GM18508 (cell line): Measurements from ENCODE around the gene FOXP2.
"Not testable (repeated sequence)": the region's sequence is repeated elsewhere in the genome, so short reads cannot be mapped to it uniquely, and the experiment has no call there.

Source experiments
- ATAC-seq: cut with Tn5 transposase; IDR thresholded peaks from one replicate; pipeline ENCODE4 v1.9.1; 2021; ENCODE audit warnings: moderate number of reproducible peaks; ENCODE audit not compliant: insufficient read depth, unreplicated experiment

The FOXP2 gene

GRCh38 chr7:114488696-114489095 is 74.1 kb downstream of the FOXP2 start:
- no peak for ATAC-seq

GRCh38 chr7:114497491-114497890 is 82.9 kb downstream of the FOXP2 start:
- ATAC-seq = not testable (repeated sequence)

GRCh38 chr7:114502454-114503254 is 88.0 kb downstream of the FOXP2 start:
- ATAC-seq = no peak

GRCh38 chr7:114504586-114504985 is 90.0 kb downstream of the FOXP2 start:
- no peak for ATAC-seq

- no peak for ATAC-seq
These were observed 92.8 kb downstream of the FOXP2 start for GRCh38 chr7:114507381-114507780.

GRCh38 chr7:114508086-114508485 is 93.5 kb downstream of the FOXP2 start:
- no peak for ATAC-seq

GRCh38 chr7:114510824-114511223 is 96.2 kb downstream of the FOXP2 start:
- ATAC-seq = not testable (repeated sequence)

- ATAC-seq = no peak
These were observed 104.6 kb downstream of the FOXP2 start for GRCh38 chr7:114519240-114519639.

GRCh38 chr7:114522081-114522480 is 107.5 kb downstream of the FOXP2 start:
- ATAC-seq = no peak

- ATAC-seq = no peak
These were observed 113.0 kb downstream of the FOXP2 start for GRCh38 chr7:114527589-114527988.

- no peak for ATAC-seq
These were observed 115.5 kb downstream of the FOXP2 start for GRCh38 chr7:114530057-114530611.

GRCh38 chr7:114531326-114531725 is 116.7 kb downstream of the FOXP2 start:
- no peak for ATAC-seq

GRCh38 chr7:114533131-114533530 is 118.5 kb downstream of the FOXP2 start:
- no peak for ATAC-seq

- ATAC-seq = no peak
These were observed 120.3 kb downstream of the FOXP2 start for GRCh38 chr7:114534953-114535352.

- ATAC-seq = no peak
These were observed 125.0 kb downstream of the FOXP2 start for GRCh38 chr7:114539575-114539974.

- ATAC-seq = no peak
These were observed 125.7 kb downstream of the FOXP2 start for GRCh38 chr7:114540291-114540690.

- not testable (repeated sequence) for ATAC-seq
These were observed 132.7 kb downstream of the FOXP2 start for GRCh38 chr7:114547346-114547745.

GRCh38 chr7:114548081-114548980 is 133.7 kb downstream of the FOXP2 start:
- no peak for ATAC-seq

GRCh38 chr7:114554781-114555537 is 140.3 kb downstream of the FOXP2 start:
- no peak for ATAC-seq

GRCh38 chr7:114567416-114567815 is 152.8 kb downstream of the FOXP2 start:
- no peak for ATAC-seq
